K562 (cell line): Measurements from ENCODE around the gene AMPD3. TPM values are rescaled to one million over a fixed set of nuclear protein-coding genes. Genes with fewer than 3 reads are reported as not detected.

ENCODE experiments used
- CBFA2T3 ChIP-seq: fragments of 450-650 bp; IDR thresholded peaks from 2 replicates; pipeline ENCODE4 v1.6.1; 2017
- polyA plus RNA-seq, 8 experiments: library from polyadenylated mRNA; depleted of rRNA in 4 of 8; stranded (reverse) in 5 of 8; unstranded in 3 of 8; fragments of >200 nt; fragmentation: Nextera tagmentation in 2 of 8; fragmentation: Illumina TruSeq in 1 of 8; extraction: Ambion mirVana in 2 of 8; extraction: Trizol in 1 of 8; gene quantifications; 2 replicates each; pipeline versions ENCODE4 v1.2.1 to v1.2.3, GENCODE V29; 2011 to 2014; ENCODE audit warnings: inconsistent platforms in 1 of 8, missing spikeins in 1 of 8
- total RNA-seq, 7 experiments: library from RNA; depleted of rRNA in 6 of 7; stranded (reverse); fragments of >200 nt in 6 of 7; fragmentation: Illumina TruSeq in 2 of 7; extraction: Trizol in 2 of 7; gene quantifications; 2 replicates each; pipeline versions ENCODE4 v1.2.1 to v1.2.3, GENCODE V29; 2011 to 2021; ENCODE audit warnings: low replicate concordance in 1 of 7
- TF ChIP-seq, protein P1 (sequence below), 2 experiments: fragments of 150-350 bp in 1 of 2; IDR thresholded peaks; 2 replicates each; pipeline ENCODE4 v1.6.1; 2012 to 2016; ENCODE audit warnings: low read depth in 2 of 2, low read length in 2 of 2, mild to moderate bottlenecking in 1 of 2, moderate library complexity in 1 of 2
- TF ChIP-seq, protein P2 (sequence below): fragments of 450-650 bp; conservative IDR thresholded peaks from 2 replicates; pipeline ENCODE4 v1.6.1; 2016; ENCODE audit warnings: missing genetic modification characterization, low read depth, mild to moderate bottlenecking, control low read depth, missing compliant biosample characterization

The AMPD3 gene
- total and polyA plus RNA-seq, 9 of the 15 experiments (the other 6 are each of a cell fraction or from before 2014, with no cell fraction given): 4.4 to 23.6 (median 11.2) TPM

DNA sequence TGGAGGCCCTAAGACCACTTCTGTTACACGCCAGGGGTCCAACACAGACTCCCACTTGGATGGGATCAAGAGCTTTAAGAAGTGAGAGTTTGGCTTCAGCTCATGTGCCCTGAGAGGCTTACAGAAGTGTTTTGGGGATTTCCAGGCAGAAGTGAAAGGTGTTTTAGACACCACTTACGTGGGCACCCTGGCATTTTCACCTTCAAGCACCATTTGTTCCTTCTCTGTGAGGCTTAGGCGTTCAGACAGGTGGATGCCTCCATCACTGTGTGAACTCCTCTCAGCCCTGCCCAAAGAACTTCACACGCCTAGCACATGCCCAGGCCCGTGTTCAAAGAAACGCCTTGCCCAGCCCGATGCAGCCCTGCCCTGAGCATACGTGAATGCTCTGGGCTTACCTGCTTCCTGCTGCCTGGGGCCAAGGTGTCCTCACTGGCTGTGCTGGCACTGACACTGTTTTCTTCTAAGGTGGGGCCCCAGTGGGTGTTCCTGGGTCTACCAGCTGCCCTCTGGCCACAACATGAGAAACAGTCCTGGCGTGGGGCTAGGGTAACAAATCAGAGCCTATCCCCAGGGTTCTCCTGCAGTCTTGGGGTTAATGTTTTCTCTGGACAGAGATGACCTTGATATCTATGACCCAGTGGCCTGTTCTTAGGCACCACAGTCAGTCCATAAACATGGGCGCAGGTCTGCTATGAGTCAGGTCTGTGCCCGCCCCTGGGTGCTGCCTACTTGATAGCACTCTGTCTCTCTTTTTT lies 34.0 kb downstream of the AMPD3 start (continued):
- TF ChIP-seq, protein P1, sequence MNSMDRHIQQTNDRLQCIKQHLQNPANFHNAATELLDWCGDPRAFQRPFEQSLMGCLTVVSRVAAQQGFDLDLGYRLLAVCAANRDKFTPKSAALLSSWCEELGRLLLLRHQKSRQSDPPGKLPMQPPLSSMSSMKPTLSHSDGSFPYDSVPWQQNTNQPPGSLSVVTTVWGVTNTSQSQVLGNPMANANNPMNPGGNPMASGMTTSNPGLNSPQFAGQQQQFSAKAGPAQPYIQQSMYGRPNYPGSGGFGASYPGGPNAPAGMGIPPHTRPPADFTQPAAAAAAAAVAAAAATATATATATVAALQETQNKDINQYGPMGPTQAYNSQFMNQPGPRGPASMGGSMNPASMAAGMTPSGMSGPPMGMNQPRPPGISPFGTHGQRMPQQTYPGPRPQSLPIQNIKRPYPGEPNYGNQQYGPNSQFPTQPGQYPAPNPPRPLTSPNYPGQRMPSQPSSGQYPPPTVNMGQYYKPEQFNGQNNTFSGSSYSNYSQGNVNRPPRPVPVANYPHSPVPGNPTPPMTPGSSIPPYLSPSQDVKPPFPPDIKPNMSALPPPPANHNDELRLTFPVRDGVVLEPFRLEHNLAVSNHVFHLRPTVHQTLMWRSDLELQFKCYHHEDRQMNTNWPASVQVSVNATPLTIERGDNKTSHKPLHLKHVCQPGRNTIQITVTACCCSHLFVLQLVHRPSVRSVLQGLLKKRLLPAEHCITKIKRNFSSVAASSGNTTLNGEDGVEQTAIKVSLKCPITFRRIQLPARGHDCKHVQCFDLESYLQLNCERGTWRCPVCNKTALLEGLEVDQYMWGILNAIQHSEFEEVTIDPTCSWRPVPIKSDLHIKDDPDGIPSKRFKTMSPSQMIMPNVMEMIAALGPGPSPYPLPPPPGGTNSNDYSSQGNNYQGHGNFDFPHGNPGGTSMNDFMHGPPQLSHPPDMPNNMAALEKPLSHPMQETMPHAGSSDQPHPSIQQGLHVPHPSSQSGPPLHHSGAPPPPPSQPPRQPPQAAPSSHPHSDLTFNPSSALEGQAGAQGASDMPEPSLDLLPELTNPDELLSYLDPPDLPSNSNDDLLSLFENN (IDR thresholded peaks at IDR 0.05; ENCODE audit: low read depth in 2 of 2, low read length in 2 of 2): no peak
- no peak for TF ChIP-seq CBFA2T3
- TF ChIP-seq, protein P2, sequence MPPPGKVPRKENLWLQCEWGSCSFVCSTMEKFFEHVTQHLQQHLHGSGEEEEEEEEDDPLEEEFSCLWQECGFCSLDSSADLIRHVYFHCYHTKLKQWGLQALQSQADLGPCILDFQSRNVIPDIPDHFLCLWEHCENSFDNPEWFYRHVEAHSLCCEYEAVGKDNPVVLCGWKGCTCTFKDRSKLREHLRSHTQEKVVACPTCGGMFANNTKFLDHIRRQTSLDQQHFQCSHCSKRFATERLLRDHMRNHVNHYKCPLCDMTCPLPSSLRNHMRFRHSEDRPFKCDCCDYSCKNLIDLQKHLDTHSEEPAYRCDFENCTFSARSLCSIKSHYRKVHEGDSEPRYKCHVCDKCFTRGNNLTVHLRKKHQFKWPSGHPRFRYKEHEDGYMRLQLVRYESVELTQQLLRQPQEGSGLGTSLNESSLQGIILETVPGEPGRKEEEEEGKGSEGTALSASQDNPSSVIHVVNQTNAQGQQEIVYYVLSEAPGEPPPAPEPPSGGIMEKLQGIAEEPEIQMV (tag): no peak
